Esophagus muscularis mucosa (tissue), 4 donors: ENCODE measurements around the gene ZNF879. TPM values are rescaled to one million over a fixed set of nuclear protein-coding genes. Genes with fewer than 3 reads are reported as not detected.

Experiments used
- DNase-seq: peaks from one replicate; pipeline ENCODE4 v3.0.0-alpha.2; 2017; ENCODE audit errors: extremely low spot score
- H3K27ac ChIP-seq, 4 donors: fragments of 200-600 bp; sonication (generic); replicated peaks in 1 of 4; 1 replicate in 3 of 4; 2 replicates in 1 of 4; pipeline ENCODE4 v1.5.1; 2016 to 2019; ENCODE audit warnings: mild to moderate bottlenecking in 1 of 4
- H3K27me3 ChIP-seq, 4 donors: fragments of 200-600 bp; sonication (generic); one replicate each; pipeline versions ENCODE4 v1.5.1 to v1.6.0; 2016 to 2019
- H3K36me3 ChIP-seq, 4 donors: fragments of 200-600 bp; sonication (generic); one replicate each; pipeline ENCODE4 v1.5.1; 2016 to 2019
- H3K4me1 ChIP-seq, 4 donors: fragments of 200-600 bp; sonication (generic); one replicate each; pipeline ENCODE4 v1.5.1; 2016 to 2019
- H3K4me3 ChIP-seq, 4 donors: fragments of 200-600 bp; sonication (generic); 1 replicate in 2 of 4; 2 replicates in 2 of 4; pipeline ENCODE4 v1.5.1; 2016 to 2019; ENCODE audit warnings: mild to moderate bottlenecking in 4 of 4, moderate library complexity in 1 of 4
- H3K9me3 ChIP-seq, 4 donors: fragments of 200-600 bp; sonication (generic); 1 replicate in 3 of 4; 2 replicates in 1 of 4; pipeline ENCODE4 v1.5.1; 2016 to 2019
- CTCF ChIP-seq, 3 experiments: fragments of 200-600 bp in 2 of 3; fragments of 450-650 bp in 1 of 3; sonication (generic) in 2 of 3; IDR thresholded peaks; one replicate each; pipeline ENCODE4 v1.5.1; 2017 to 2019; ENCODE audit warnings: antibody characterized with exemption in 3 of 3, mild to moderate bottlenecking in 2 of 3, moderate library complexity in 1 of 3
- EP300 ChIP-seq: sonication (generic); formaldehyde crosslinking; IDR thresholded peaks from one replicate; pipeline ENCODE4 v1.6.1; 2017; ENCODE audit warnings: antibody characterized with exemption
- POLR2A ChIP-seq: fragments of 450-650 bp; IDR thresholded peaks from one replicate; pipeline ENCODE4 v1.6.1; 2017; ENCODE audit warnings: antibody characterized with exemption, moderate library complexity, mild to moderate bottlenecking, low read depth
- POLR2AphosphoS5 ChIP-seq, 2 donors: sonication (generic); formaldehyde crosslinking; IDR thresholded peaks; one replicate each; pipeline ENCODE4 v1.6.1; 2017; ENCODE audit warnings: antibody characterized with exemption in 2 of 2
- WGBS: methylation state at CpG from one replicate; pipeline ENCODE4 v1.1.5; 2018; 5-methylcytosine and 5-hydroxymethylcytosine counted together
- intact Hi-C: fragments of 100-400 bp; cut with DNase I; formaldehyde crosslinking; loops from one replicate; pipeline ENCODE4 v1.15.1; 2023
- total RNA-seq, 4 donors: library from RNA; depleted of rRNA; stranded (reverse); fragments of >200 nt; gene quantifications; one replicate each; pipeline versions ENCODE4 v1.1.0 to v1.2.1, GENCODE V29; 2016

Gene ZNF879
- total RNA-seq, 4 donors from 2014 or later: 4.3 to 6.4 (median 4.8) TPM

- peaks cover 30 to 100% (median 100%) of the 10 kb centered on the region in 4 donors for H3K9me3 ChIP-seq
- intact Hi-C loops: no loop called here
- DNase-seq: no peak
- WGBS: 96% methylated on average over 11 of the region's 11 CpGs
- H3K4me3 ChIP-seq: no peak overlapping the region
- no peak overlapping the region for H3K27ac ChIP-seq
- peaks cover 47 to 72% (median 63%) of the 10 kb centered on the region in 4 donors for H3K36me3 ChIP-seq
- H3K4me1 ChIP-seq: no peaks in the 10 kb centered on the region
- H3K27me3 ChIP-seq: no peaks in the 10 kb centered on the region
- TF ChIP-seq POLR2A (no peak), POLR2AphosphoS5 (IDR thresholded peaks at IDR 0.05) (no peak), CTCF (IDR thresholded peaks at IDR 0.05) (no peak)
Measured at GRCh38 chr5:179079165-179079987, 55.8 kb downstream of the ZNF879 start.

GRCh38 chr5:179080724-179081123 is 57.1 kb downstream of the ZNF879 start:
- no peak overlapping the region for H3K27ac ChIP-seq
- TF ChIP-seq CTCF (IDR thresholded peaks at IDR 0.05): no peak
- TF ChIP-seq POLR2A: no peak
- no peak for TF ChIP-seq EP300
- no peak for TF ChIP-seq POLR2AphosphoS5 (IDR thresholded peaks at IDR 0.05)
- no peak overlapping the region for H3K4me3 ChIP-seq
- DNase-seq: no peak
- H3K4me1 ChIP-seq: no peaks in the 10 kb centered on the region
- no peaks in the 10 kb centered on the region for H3K27me3 ChIP-seq
- peaks cover 38 to 100% (median 100%) of the 10 kb centered on the region in 4 donors for H3K9me3 ChIP-seq
- H3K36me3 ChIP-seq: peaks cover 42 to 64% (median 52%) of the 10 kb centered on the region in 4 donors
- over 99% methylated on average over 4 of the region's 4 CpGs for WGBS
- intact Hi-C loops: no loop called here

Other genes with a start within 250 kb of the ZNF879 start
- gene ZNF354B, start 163.9 kb upstream of the ZNF879 start, total RNA-seq: 10 to 100 TPM in 3 of 4 donors, 1 to 10 TPM in 1; 9.8 to 18.8 (median 15.4) TPM
- 1 to 10 TPM; 2.1 to 4.0 (median 2.8) TPM for gene ZFP2, start 127.9 kb upstream of the ZNF879 start, total RNA-seq
- 1 to 10 TPM; 2.3 to 4.8 (median 4.2) TPM for gene ZNF454, start 82.6 kb upstream of the ZNF879 start, total RNA-seq
- not detected for gene GRM6, start 28.5 kb upstream of the ZNF879 start, total RNA-seq
- gene ZNF354C, start 36.6 kb downstream of the ZNF879 start, total RNA-seq: 1 to 10 TPM; 5.0 to 7.9 (median 6.3) TPM